ENCODE data around the gene TREML4.
"Not testable (repeated sequence)": the region's sequence is repeated elsewhere in the genome, so short reads cannot be mapped to it uniquely, and the experiment has no call there.

Gene TREML4

DNA sequence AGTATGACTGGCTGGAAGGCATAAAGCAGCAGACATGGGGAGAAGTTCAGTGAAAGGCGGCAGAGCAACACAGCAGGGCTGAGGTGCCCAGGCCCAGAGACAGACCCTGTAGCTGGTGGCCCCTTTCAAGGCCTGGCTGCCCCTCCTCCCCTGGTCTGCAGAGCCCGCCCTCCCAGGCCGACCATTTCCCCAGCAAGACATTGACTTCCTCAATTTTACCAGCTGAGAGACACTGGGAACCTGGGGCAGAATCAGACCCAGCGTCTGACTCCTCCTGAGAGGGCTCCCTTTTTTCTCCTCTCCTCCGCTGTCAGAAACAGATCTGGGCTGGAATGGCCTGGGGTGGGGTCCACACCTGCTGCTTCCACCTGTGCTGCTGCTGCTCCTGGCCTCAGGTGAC lies at the start of gene TREML4:
TSS of gene TREML4 (plus strand) at position 254 of the 400 bp plus-strand sequence. CDS start at position 333, 79 bp downstream.
- DNase-seq = no peak

GRCh38 chr6:41179163-41179562 lies 49.0 kb upstream of the TREML4 start:
- no peak for DNase-seq

GRCh38 chr6:41181566-41181965 lies 46.6 kb upstream of the TREML4 start:
- no peak for DNase-seq

GRCh38 chr6:41182069-41183034 lies 45.8 kb upstream of the TREML4 start:
- DNase-seq = peak; percentile 96

- DNase-seq = no peak
Observed at GRCh38 chr6:41184761-41185160, 43.4 kb upstream of the TREML4 start.

DNA sequence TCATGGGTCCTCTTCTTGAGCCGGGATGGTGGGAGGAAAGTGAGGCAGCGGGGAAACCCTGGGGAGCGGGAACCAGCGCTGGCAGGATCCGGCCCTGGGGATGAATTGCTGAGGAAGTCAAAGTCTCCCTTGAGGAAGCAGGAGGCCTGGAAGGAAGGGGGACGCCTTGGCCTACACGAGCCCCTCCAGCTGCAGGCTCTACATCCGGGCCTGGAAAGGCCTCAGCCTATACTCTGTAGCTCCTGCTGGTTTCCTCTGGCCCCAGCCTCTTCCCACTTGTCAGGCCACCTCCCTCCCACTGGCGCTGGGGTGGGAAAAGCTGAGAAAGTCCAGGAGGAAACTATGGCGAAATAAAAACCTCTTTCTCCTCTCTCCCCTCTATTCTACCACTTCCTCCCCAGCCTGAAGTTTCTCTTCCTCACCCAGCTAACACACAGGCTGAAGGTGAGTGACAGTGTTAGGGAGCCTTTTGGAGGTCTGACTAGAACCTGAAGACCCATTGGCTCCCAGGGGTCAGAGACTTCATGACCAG lies 42.1 kb upstream of the TREML4 start:
- peak; percentile 62 for DNase-seq

DNA sequence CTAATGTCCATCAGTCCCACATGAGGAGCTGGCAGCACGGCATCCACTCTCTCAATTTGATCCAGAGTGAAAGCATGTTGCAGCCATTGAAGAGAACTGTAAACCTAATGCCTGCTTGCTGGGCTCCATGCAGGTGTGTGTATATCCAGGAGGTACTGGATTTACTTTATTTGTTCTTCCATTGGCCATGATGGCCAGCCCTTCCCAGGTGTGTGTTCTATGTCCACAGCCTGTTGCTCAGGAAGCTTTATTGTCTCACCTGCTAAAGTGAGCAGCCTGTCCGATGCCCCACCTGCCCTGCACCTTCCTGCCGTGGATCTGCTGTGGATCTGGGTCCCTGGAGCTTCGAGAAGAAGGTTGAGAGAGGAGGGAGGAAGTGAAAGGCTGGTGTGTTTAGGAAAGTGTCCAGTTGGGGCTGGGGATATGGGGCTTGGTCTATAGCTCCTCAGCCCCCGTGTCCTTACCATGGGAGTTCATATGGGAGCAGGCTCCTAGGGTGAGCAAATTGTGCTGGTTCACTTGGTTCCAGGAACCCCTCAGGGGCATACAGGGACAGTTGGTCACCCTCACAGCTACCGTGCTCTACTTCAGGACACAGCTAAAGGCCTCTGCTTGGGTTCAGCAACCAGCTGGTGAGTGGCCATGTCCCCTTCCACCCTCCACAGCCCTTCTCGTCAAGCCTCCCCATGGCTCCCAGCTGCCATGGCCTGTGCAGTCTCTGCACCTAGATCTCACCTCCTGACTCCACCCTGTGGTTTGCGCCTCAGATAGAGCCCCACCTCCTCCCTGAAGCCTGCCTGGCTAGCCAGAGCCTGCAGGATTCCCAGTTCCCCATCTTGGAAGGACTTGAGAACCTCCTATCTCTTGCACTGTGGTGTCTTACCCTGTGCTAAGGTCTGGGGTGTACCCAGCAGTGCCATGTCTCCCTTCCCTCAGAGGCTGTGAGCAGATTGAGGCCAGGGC lies 39.9 kb upstream of the TREML4 start:
- no peak for DNase-seq

DNA sequence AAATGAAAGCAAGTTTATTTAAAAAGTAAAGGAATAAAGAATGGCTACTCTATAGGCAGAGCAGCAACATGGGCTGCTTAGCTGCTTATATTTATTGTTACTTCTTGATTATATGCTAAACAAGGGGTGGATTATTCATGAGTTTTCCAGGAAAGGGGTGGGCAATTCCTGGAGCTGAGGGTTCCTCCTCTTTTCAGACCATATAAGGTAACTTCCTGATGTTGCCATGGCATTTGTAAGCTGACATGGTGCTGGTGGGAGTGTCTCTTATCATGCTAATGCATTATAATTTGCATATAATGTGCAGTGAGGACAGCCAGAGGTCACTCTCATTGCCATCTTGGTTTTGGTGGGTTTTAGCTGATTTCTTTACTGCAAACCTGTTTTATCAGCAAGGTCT lies 39.1 kb upstream of the TREML4 start:
- DNase-seq = not testable (repeated sequence)

DNA sequence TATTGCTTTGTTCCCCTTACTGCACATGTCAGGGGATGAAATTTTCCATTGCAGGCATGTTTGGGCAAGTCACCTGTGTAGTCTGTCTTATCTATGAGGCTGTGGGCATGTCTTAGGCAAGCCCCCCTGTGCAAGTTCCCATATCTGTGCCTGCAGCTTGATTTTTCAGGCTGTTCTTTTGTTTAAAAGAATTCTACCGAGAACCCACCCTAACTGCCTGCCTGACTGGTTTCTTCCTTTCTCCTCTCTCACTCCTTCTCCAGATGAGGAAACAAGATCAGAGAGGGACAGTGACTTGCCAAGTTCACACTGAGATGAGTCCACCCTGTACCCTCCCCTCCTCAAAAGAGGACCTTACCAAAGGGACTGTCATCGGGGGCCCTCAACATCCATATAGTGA lies 38.2 kb upstream of the TREML4 start:
- no peak for DNase-seq

GRCh38 chr6:41190791-41191190 lies 37.4 kb upstream of the TREML4 start:
- no peak for DNase-seq

GRCh38 chr6:41191569-41191968 lies 36.6 kb upstream of the TREML4 start:
- DNase-seq = peak; percentile 40

- DNase-seq = no peak
Observed at GRCh38 chr6:41193171-41193734, 34.9 kb upstream of the TREML4 start.

- DNase-seq = no peak
Observed at GRCh38 chr6:41193884-41194283, 34.3 kb upstream of the TREML4 start.

DNA sequence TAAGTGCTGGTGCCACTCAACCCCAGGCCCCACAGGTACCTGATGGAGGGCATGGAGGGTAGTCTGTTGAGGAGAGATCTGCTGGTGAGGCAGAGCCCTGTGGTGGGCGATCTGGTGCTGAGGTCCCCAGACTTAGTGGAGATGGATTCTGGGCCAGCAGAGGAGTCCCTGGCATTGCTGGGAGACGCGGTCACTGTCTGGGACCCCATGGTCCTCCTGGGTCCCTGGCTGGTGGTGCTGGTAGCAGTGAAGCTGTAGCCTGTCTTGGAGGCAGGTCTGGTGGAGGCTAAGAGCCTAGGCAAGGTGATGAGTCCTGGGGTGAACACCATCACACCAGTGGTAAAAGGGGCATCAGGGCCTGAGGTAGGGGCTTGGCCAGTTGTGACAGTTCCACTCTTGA lies 33.8 kb upstream of the TREML4 start:
- no peak for DNase-seq

DNA sequence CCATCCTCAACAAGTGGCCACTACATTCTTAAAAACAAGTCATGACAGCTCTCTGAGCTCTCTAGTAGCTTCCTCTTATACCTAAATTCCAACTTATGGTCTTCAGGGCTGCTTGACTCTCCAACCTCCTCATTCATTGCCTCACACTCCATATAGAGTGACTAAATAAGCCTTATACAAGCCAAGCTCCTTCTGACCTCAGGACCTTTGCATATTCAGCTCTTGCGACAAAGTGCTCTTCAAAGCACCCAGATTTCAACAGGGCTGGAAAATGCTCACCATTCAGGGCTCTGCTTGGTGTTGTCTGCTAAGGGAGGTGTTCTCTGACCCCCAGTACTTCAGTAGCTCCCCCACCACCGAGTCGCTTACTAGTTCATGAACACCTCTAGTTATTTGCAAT lies 30.9 kb upstream of the TREML4 start:
- no peak for DNase-seq

DNA sequence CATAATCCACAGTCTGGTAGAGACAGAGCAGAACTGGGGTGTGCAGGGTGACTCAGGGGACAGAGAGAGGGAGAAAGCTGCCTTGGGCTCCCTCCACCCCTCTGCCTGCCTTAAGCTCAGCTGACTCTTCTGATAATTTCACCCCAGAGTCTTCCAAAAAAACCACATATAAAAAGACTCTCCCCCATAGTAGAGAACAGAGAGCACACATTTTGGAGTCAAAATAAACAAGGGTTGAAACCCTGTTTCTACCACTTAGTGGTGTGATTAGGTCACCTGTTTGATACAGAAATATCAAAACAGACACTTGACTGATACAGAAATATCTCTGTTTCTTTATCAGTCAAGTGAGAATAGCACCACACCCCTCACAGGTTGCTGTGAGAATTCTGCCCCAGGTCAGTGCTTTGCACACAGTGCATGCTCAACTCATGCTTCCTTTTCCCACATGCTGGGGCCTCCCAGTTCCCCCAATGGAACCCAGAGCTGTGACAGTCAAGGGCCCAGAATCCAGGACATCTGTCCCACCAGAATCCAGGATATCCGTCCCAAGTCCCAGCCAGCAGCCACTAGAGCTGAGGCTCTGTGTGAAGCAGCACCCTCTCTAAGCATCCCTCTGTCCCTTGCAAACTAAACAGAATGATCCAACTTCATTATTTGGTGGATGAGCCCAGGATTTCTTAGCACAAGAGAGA lies 28.4 kb upstream of the TREML4 start:
- no peak for DNase-seq

GRCh38 chr6:41200296-41200900 lies 27.8 kb upstream of the TREML4 start:
- peak; percentile 66 for DNase-seq

DNA sequence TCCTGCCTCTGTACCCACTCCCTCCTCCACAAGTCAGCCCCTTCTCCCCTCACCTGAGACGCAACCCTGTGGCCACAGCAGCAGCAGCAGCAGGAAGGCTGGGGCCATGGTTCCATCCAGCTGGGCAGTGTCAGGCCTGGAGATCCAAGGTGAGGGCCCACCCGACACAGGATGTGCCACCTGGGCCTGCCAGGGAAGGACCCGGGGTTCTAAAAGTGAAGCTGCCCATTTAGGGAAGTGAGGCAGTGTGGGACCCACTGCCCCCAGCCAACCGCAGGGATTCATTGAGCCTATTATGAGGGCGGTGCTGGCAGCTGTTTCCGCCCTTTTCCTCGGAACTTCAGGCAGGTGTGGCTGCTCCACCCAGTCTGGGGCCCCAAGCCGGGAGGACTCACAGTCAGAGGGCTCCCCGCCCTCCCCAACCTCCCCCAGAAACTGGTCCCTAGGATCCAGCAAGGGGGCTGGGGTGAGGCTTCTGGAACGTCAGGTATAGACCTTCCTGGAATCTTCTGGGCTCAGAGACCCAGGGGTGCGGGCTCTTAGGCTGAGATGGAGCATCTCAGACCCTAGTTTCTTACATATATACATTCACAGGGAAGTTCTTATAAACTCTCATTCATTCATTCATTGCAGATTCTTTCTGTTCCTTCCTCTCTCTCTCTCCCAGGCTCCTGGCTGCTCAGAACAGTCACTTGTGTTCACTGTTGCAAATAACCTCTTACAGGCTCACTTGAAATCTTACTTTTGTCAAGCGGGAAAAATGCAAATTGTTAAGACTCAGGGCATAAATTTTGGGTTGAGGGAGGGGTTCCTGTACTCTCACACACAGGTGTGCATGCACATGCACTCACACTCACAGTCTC lies 27.0 kb upstream of the TREML4 start, which contains the start of gene TREML2:
TSS of gene TREML2 (minus strand) at position 249 of the 863 bp plus-strand sequence. CDS start at position 108, 141 bp downstream.
- no peak for DNase-seq

GRCh38 chr6:41201764-41202173 lies 26.4 kb upstream of the TREML4 start:
- DNase-seq = no peak

GRCh38 chr6:41204156-41204555 lies 24.0 kb upstream of the TREML4 start:
- DNase-seq = no peak
